A549 (cell line): Measurements from ENCODE around the gene PXK. TPM values are rescaled to one million over a fixed set of nuclear protein-coding genes. Genes with fewer than 3 reads are reported as not detected.

Source experiments
- ATAC-seq, 2 experiments: fragments of 200-7000 bp in 1 of 2; fragments of >200 bp in 1 of 2; cut with Nextera tagmentation in 1 of 2; cut with Tn5 transposase in 1 of 2; 3 replicates each; pipeline versions ENCODE4 v1.8.0 to v1.9.1; 2018 to 2020; ENCODE audit warnings: mild to moderate bottlenecking in 1 of 2, moderate library complexity in 1 of 2
- CTCF ChIA-PET: fragments of 300-600 bp; sonication (Branson Sonifier 250); formaldehyde crosslinking; extraction: SDS; loops from one replicate; lab custom pipeline; 2021; ENCODE audit warnings: antibody characterized with exemption, inconsistent platforms; lab: Yijun Ruan, JAX
- POLR2A ChIA-PET: fragments of 350-600 bp; formaldehyde crosslinking; extraction: SDS; loops from one replicate; lab custom pipeline; 2021; ENCODE audit warnings: antibody characterized with exemption, inconsistent platforms; lab: Yijun Ruan, JAX
- DNase-seq, 2 experiments: peaks; one replicate each; pipeline versions ENCODE4 v3.0.0 to v3.0.0-alpha.2; 2011 to 2016; ENCODE audit warnings: low read depth in 1 of 2, low spot score in 1 of 2
- FAIRE-seq: peaks from 2 replicates; lab custom pipeline; 2011; peaks lifted over from hg19 to GRCh38; lab: Jason Lieb, UNC
- H3K27ac ChIP-seq, 2 experiments: fragments of >200 bp; sonication (Bioruptor Twin); formaldehyde crosslinking; 3 replicates each; pipeline ENCODE4 v1.5.1; 2016 to 2017
- H3K4me1 ChIP-seq: fragments of >200 bp; sonication (Bioruptor Twin); formaldehyde crosslinking; 3 replicates; pipeline ENCODE4 v1.6.1; 2016
- H3K4me2 ChIP-seq: fragments of >200 bp; sonication (Bioruptor Twin); formaldehyde crosslinking; 3 replicates; pipeline ENCODE4 v1.6.1; 2016
- H3K4me3 ChIP-seq: fragments of >200 bp; sonication (Bioruptor Twin); formaldehyde crosslinking; 3 replicates; pipeline ENCODE4 v1.5.1; 2016
- H3K9me3 ChIP-seq: fragments of >200 bp; sonication (Bioruptor Twin); formaldehyde crosslinking; 3 replicates; pipeline ENCODE4 v1.6.1; 2016
- BCL3 ChIP-seq: fragments of >200 bp; sonication (Bioruptor Twin); formaldehyde crosslinking; IDR thresholded peaks from 3 replicates; pipeline ENCODE4 v1.6.1; 2016
- BHLHE40 ChIP-seq: IDR thresholded peaks from 2 replicates; pipeline ENCODE4 v1.6.1; 2012; ENCODE audit warnings: low read depth, low read length, inconsistent platforms
- CBX8 ChIP-seq: fragments of 200-600 bp; sonication (generic); IDR thresholded peaks from 2 replicates; pipeline ENCODE4 v1.6.1; 2016
- CHD2 ChIP-seq: fragments of 150-350 bp; IDR thresholded peaks from 2 replicates; pipeline ENCODE4 v1.6.1; 2014; ENCODE audit warnings: low read length; ENCODE audit not compliant: partially characterized antibody
- CTCF ChIP-seq: fragments of >200 bp; sonication (Bioruptor Twin); formaldehyde crosslinking; IDR thresholded peaks from 3 replicates; pipeline ENCODE4 v1.5.1; 2016
- E2F6 ChIP-seq: IDR thresholded peaks from 2 replicates; pipeline ENCODE4 v1.6.1; 2012; ENCODE audit warnings: low read depth, borderline replicate concordance
- EHF ChIP-seq: fragments of 250-450 bp; sonication (Bioruptor Pico); IDR thresholded peaks from 2 replicates; pipeline ENCODE4 v1.5.0; 2020; ENCODE audit warnings: mild to moderate bottlenecking
- ESRRA ChIP-seq: fragments of 150-350 bp; IDR thresholded peaks from 2 replicates; pipeline ENCODE4 v1.6.1; 2014; ENCODE audit warnings: mild to moderate bottlenecking, low read length, borderline replicate concordance
- FOSL2 ChIP-seq, 2 experiments: fragments of 450-650 bp in 1 of 2; fragments of >200 bp in 1 of 2; sonication (Bioruptor Twin) in 1 of 2; formaldehyde crosslinking; IDR thresholded peaks; 2 replicates each; pipeline versions ENCODE4 v1.5.0 to v1.6.1; 2016 to 2020; ENCODE audit warnings: mild to moderate bottlenecking in 1 of 2, moderate library complexity in 1 of 2
- HES2 ChIP-seq: fragments of >200 bp; sonication (Bioruptor Twin); formaldehyde crosslinking; IDR thresholded peaks from 2 replicates; pipeline ENCODE4 v1.6.1; 2016
- HOXA7 ChIP-seq: fragments of 250-450 bp; sonication (Bioruptor Pico); IDR thresholded peaks from 2 replicates; pipeline ENCODE4 v1.5.0; 2020; ENCODE audit warnings: mild to moderate bottlenecking, moderate library complexity
- HOXB5 ChIP-seq: fragments of 250-450 bp; sonication (Bioruptor Pico); IDR thresholded peaks from 2 replicates; pipeline ENCODE4 v1.5.0; 2020; ENCODE audit warnings: mild to moderate bottlenecking, moderate library complexity
- KDM5A ChIP-seq: fragments of 200-600 bp; sonication (generic); IDR thresholded peaks from 2 replicates; pipeline ENCODE4 v1.6.1; 2016; ENCODE audit warnings: antibody characterized with exemption, mild to moderate bottlenecking
- MAX ChIP-seq: IDR thresholded peaks from 2 replicates; pipeline ENCODE4 v1.6.1; 2012
- NFE2L2 ChIP-seq: fragments of 150-350 bp; conservative IDR thresholded peaks from 2 replicates; pipeline ENCODE4 v1.6.1; 2014; ENCODE audit warnings: low read length
- NPAS2 ChIP-seq: fragments of 250-450 bp; sonication (Bioruptor Pico); IDR thresholded peaks from 2 replicates; pipeline ENCODE4 v1.8.0; 2022; ENCODE audit warnings: mild to moderate bottlenecking, moderate library complexity, borderline replicate concordance
- NR3C1 ChIP-seq: fragments of >200 bp; sonication (Bioruptor Twin); formaldehyde crosslinking; IDR thresholded peaks from 3 replicates; pipeline ENCODE4 v1.6.1; 2017
- PHF8 ChIP-seq: fragments of 200-600 bp; sonication (generic); IDR thresholded peaks from 2 replicates; pipeline ENCODE4 v1.6.1; 2016; ENCODE audit warnings: low read depth, mild to moderate bottlenecking, antibody characterized with exemption, moderate library complexity, borderline replicate concordance
- POLR2AphosphoS2 ChIP-seq: conservative IDR thresholded peaks from 2 replicates; pipeline ENCODE4 v1.6.1; 2012; ENCODE audit warnings: low read length, improper control_type of control experiment, inconsistent platforms
- RAD21 ChIP-seq, 2 experiments: fragments of >200 bp in 1 of 2; sonication (Bioruptor Twin) in 1 of 2; formaldehyde crosslinking in 1 of 2; IDR thresholded peaks in 1 of 2; conservative IDR thresholded peaks in 1 of 2; 2 replicates in 1 of 2; 3 replicates in 1 of 2; pipeline ENCODE4 v1.6.1; 2012 to 2018; ENCODE audit warnings: inconsistent platforms in 1 of 2
- RCOR1 ChIP-seq: fragments of 150-350 bp; IDR thresholded peaks from 2 replicates; pipeline ENCODE4 v1.6.1; 2014; ENCODE audit warnings: antibody characterized with exemption, low read length, low read depth
- REST ChIP-seq: fragments of 200-600 bp; sonication (generic); IDR thresholded peaks from 2 replicates; pipeline ENCODE4 v1.6.1; 2016; ENCODE audit warnings: antibody characterized with exemption, mild to moderate bottlenecking, moderate library complexity
- RNF2 ChIP-seq: fragments of 200-600 bp; sonication (generic); IDR thresholded peaks from 2 replicates; pipeline ENCODE4 v1.6.1; 2016; ENCODE audit warnings: low read depth, mild to moderate bottlenecking, antibody characterized with exemption, moderate library complexity, borderline replicate concordance
- SMC3 ChIP-seq: fragments of >200 bp; sonication (Bioruptor Twin); formaldehyde crosslinking; IDR thresholded peaks from 3 replicates; pipeline ENCODE4 v1.6.1; 2018; ENCODE audit warnings: inconsistent platforms
- ZC3H11A ChIP-seq: fragments of 450-650 bp; IDR thresholded peaks from 2 replicates; pipeline ENCODE4 v1.6.1; 2014; ENCODE audit warnings: antibody characterized with exemption, mild to moderate bottlenecking
- ZNF302 ChIP-seq: fragments of 250-450 bp; sonication (Bioruptor Pico); IDR thresholded peaks from 2 replicates; pipeline ENCODE4 v1.9.0; 2021; ENCODE audit warnings: inconsistent platforms, mild to moderate bottlenecking, moderate library complexity
- ZSCAN20 ChIP-seq: fragments of 250-450 bp; sonication (Bioruptor Pico); IDR thresholded peaks from 2 replicates; pipeline ENCODE4 v1.8.0; 2022; ENCODE audit warnings: mild to moderate bottlenecking, moderate library complexity
- WGBS: methylation state at CpG from one replicate; pipeline ENCODE4 v1.1.6; 2017; ENCODE audit errors: missing lambda C conversion rate; 5-methylcytosine and 5-hydroxymethylcytosine counted together
- polyA plus RNA-seq, 4 experiments: library from polyadenylated mRNA; depleted of rRNA in 3 of 4; stranded (reverse); fragments of >200 nt; fragmentation: RNase III in 1 of 4; extraction: RNeasy Plus Mini Kit Qiagen cat#74134 plus additional on column Dnase treatment in 1 of 4; gene quantifications; 2 replicates in 3 of 4; 3 replicates in 1 of 4; pipeline ENCODE4 v1.2.3, GENCODE V29; 2011 to 2017

Gene PXK
- polyA plus RNA-seq, 2 of the 4 experiments (the other 2 are of a cell fraction), result 4.4 to 10.5 TPM

- 91% methylated on average over 5 of the region's 6 CpGs for WGBS
- ATAC-seq (no peak), DNase-seq (no peak), FAIRE-seq (no peak)
- no peaks in the 10 kb centered on the region for H3K4me1 ChIP-seq
- ChIA-PET POLR2A (no interaction called here), CTCF (interaction anchor here (1.1 to 1.8 kb wide), 3 partner anchors 13 to 99 kb away, joined by 3 to 5 read pairs (median 3); no protein-coding TSS in a partner anchor)
- H3K4me3 ChIP-seq, result no peak overlapping the region
- TF ChIP-seq NPAS2 (no peak), REST (no peak), SMC3 (no peak), CTCF (no peak), POLR2AphosphoS2 (no peak), CBX8 (no peak), HOXB5 (no peak), ZSCAN20 (CRISPR knock-in tag) (no peak), PHF8 (no peak), EHF (no peak), NFE2L2 (no peak), FOSL2 (IDR thresholded peaks at IDR 0.05) (no peak), FOSL2 (CRISPR knock-in tag; IDR thresholded peaks at IDR 0.05) (no peak), E2F6 (no peak), MAX (no peak), ZC3H11A (no peak), HOXA7 (CRISPR knock-in tag) (no peak), CHD2 (no peak), HES2 (no peak)
- TF ChIP-seq, all 56 proteins: peak for 0
- Histone ChIP-seq H3K27ac (no peak overlapping the region), H3K4me2 (no peak overlapping the region), H3K9me3 (no peaks in the 10 kb centered on the region)
Measured at GRCh38 chr3:58287354-58287753, 45.3 kb upstream of the PXK start.

GRCh38 chr3:58288011-58288728 lies 44.5 kb upstream of the PXK start:
- H3K4me1 ChIP-seq, result no peaks in the 10 kb centered on the region
- 78% methylated on average over 4 of the region's 4 CpGs for WGBS
- no peaks in the 10 kb centered on the region for H3K9me3 ChIP-seq
- peak in 1 of 2 experiments; percentile 6 for DNase-seq
- no peak overlapping the region for H3K4me2 ChIP-seq
- no peak for FAIRE-seq
- H3K4me3 ChIP-seq, result no peak overlapping the region
- ChIA-PET CTCF (interaction anchor here (1.1 kb wide), 1 partner anchor 19 kb away, joined by 3 read pairs; no protein-coding TSS in a partner anchor), POLR2A (no interaction called here)
- no peak overlapping the region for H3K27ac ChIP-seq
- ATAC-seq, result peak; percentile 70 to 80; a peak in 4 of 6 replicates
- TF ChIP-seq NR3C1 (no peak), RNF2 (no peak), RCOR1 (no peak), BCL3 (no peak), EHF (no peak), BHLHE40 (no peak), KDM5A (no peak), ZNF302 (CRISPR knock-in tag) (no peak), RAD21 (conservative IDR thresholded peaks at IDR 0.05 in 1 of 2, IDR thresholded peaks at IDR 0.05 in 1 of 2) (no peak), CHD2 (no peak), ESRRA (no peak), POLR2AphosphoS2 (no peak)
